Measurements from ENCODE around the gene NFKBIE.
"Not testable (repeated sequence)": the region's sequence is repeated elsewhere in the genome, so short reads cannot be mapped to it uniquely, and the experiment has no call there.

The NFKBIE gene

GRCh38 chr6:44235269-44235668 lies 30.1 kb downstream of the NFKBIE start:
- H3K27me3 Mint-ChIP-seq (ENCODE audit: low read depth, poor library complexity), result peaks cover 27% of the 10 kb centered on the region
- peaks cover 67% of the 10 kb centered on the region for H3K4me1 Mint-ChIP-seq

GRCh38 chr6:44234101-44235025 lies 31.0 kb downstream of the NFKBIE start:
- TF ChIP-seq CTCF (IDR thresholded peaks at IDR 0.05), result peak; percentile 64
- Mint-ChIP-seq H3K4me1 (peaks cover 73% of the 10 kb centered on the region), H3K27me3 (ENCODE audit: low read depth, poor library complexity) (peaks cover 18% of the 10 kb centered on the region), H3K9me3 (no peaks in the 10 kb centered on the region), H3K4me3 (no peak overlapping the region), H3K36me3 (ENCODE audit: low read depth) (peaks cover 18% of the 10 kb centered on the region), H3K27ac (peak overlapping the region; percentile 29)
- DNase-seq, result peak; percentile 63

More at GRCh38 chr6:44235269-44235668, 30.1 kb downstream of the NFKBIE start:
- peak overlapping the region; percentile 1 for H3K4me3 Mint-ChIP-seq
- no peak for DNase-seq
- H3K27ac Mint-ChIP-seq, result peak overlapping the region; percentile 75
- H3K36me3 Mint-ChIP-seq (ENCODE audit: low read depth), result peaks cover 17% of the 10 kb centered on the region
- TF ChIP-seq CTCF (IDR thresholded peaks at IDR 0.05), result no peak
- H3K9me3 Mint-ChIP-seq, result no peaks in the 10 kb centered on the region

- Mint-ChIP-seq H3K4me1 (peaks cover 79% of the 10 kb centered on the region), H3K27ac (peak overlapping the region; percentile 49), H3K27me3 (ENCODE audit: low read depth, poor library complexity) (peaks cover 10% of the 10 kb centered on the region), H3K9me3 (no peaks in the 10 kb centered on the region), H3K4me3 (no peak overlapping the region), H3K36me3 (ENCODE audit: low read depth) (peaks cover 18% of the 10 kb centered on the region)
- DNase-seq, result no peak
- no peak for TF ChIP-seq CTCF (IDR thresholded peaks at IDR 0.05)
Observed at GRCh38 chr6:44233567-44234100, 31.7 kb downstream of the NFKBIE start.

DNA sequence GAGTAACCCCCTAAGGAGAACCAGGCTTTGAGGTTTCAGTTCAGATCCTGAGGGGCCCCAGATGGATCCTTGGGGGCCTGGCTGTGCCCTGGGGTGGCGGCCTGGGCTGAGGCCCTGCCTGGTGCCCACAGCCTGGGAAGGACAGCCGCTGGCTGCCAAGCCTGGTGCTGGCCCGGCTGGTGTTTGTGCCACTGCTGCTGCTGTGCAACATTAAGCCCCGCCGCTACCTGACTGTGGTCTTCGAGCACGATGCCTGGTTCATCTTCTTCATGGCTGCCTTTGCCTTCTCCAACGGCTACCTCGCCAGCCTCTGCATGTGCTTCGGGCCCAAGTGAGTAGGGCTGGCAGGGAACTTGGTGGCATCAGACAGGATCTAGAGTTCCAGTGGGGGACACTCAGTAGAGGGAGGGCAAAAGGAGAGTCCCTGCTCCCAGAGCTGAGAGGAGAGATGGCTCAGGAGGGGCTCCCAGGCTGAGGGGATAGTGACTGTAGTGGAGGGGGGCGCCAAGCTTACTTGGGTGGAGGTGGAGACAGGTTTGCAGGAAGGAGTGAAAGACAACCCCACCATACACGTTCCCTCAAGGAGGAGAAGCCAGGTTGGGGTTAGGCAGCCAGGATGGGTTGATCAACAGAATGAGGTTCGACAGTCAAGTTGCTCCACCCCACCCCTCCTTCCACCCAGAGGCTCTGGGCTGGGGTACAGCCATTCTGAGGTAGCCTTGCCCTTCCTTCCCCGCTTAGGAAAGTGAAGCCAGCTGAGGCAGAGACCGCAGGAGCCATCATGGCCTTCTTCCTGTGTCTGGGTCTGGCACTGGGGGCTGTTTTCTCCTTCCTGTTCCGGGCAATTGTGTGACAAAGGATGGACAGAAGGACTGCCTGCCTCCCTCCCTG lies 32.4 kb downstream of the NFKBIE start:
- H3K4me1 Mint-ChIP-seq, result peaks cover 79% of the 10 kb centered on the region
- H3K27ac Mint-ChIP-seq, result peak overlapping the region; percentile 26
- no peak for DNase-seq
- H3K36me3 Mint-ChIP-seq (ENCODE audit: low read depth), result peaks cover 18% of the 10 kb centered on the region
- no peak overlapping the region for H3K4me3 Mint-ChIP-seq
- peaks cover 6% of the 10 kb centered on the region for H3K27me3 Mint-ChIP-seq (ENCODE audit: low read depth, poor library complexity)
- H3K9me3 Mint-ChIP-seq, result no peaks in the 10 kb centered on the region
- no peak for TF ChIP-seq CTCF (IDR thresholded peaks at IDR 0.05)

- H3K9me3 Mint-ChIP-seq; H3K27ac Mint-ChIP-seq; DNase-seq; H3K27me3 Mint-ChIP-seq (ENCODE audit: low read depth, poor library complexity): not testable (repeated sequence)
- peak overlapping the region; percentile 63 for H3K4me3 Mint-ChIP-seq
- H3K4me1 Mint-ChIP-seq, result peaks cover 84% of the 10 kb centered on the region
- peaks cover 18% of the 10 kb centered on the region for H3K36me3 Mint-ChIP-seq (ENCODE audit: low read depth)
Observed at GRCh38 chr6:44231426-44231825, 33.9 kb downstream of the NFKBIE start.

Measured in nephron progenitor cell (in vitro differentiated cells).